CD1c-positive myeloid dendritic cell (primary cell): Measurements from ENCODE around the gene CDYL.

ENCODE experiments used
- DNase-seq: peaks from one replicate; pipeline ENCODE4 v3.0.0-alpha.2; 2016; ENCODE audit errors: extremely low spot score

The CDYL gene

GRCh38 chr6:4884646-4885340 is 108.6 kb downstream of the CDYL start:
- no peak for DNase-seq

DNA sequence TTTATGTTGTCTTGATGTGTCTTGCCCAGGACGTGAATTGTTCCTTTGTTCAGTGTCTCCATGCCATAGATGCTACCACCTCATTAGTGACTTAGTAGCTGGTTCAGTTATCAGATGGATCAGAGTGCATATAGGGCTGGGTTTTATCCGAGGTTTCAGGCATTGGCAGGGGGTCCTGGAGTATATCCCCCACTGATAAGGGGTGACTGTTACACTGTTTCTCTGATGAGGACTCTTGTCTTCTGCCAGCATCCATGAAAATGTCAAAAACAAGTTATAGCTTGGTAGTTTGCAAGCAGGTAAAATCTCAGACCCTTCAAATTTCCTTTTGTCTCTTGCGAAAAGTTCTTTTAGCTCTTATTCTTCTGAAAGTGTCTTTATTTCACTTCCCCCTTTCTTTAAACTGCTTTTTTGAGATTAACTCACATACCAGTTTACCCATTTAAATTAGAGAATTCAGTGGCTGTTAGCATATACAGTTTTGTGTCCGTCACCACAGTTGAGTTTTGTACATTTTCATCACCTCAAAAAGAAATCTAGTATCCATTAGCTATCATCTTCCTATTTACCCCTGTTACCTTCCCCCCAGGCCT is 109.2 kb downstream of the CDYL start:
- peak; percentile 15 for DNase-seq

DNA sequence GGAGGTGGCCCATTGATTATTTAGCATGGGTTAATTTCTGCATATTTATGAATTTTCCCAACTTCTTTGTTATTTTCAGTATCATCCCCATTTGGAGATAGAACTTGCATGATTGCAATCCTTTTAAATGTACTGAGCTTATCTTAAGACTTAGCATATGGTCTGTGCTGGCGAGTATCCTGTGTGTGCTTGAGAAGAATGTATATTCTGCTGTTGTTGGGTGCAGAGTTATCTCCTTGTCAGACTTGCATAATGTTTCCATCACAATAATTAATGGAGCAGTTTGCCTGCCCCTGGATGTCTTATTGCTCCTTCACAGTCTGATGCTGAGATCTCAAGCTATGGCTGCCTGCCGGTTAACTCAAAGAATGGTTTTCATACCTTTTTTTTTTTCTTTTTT is 112.6 kb downstream of the CDYL start:
- no peak for DNase-seq

- no peak for DNase-seq
These were observed 113.5 kb downstream of the CDYL start for GRCh38 chr6:4889701-4890100.

DNA sequence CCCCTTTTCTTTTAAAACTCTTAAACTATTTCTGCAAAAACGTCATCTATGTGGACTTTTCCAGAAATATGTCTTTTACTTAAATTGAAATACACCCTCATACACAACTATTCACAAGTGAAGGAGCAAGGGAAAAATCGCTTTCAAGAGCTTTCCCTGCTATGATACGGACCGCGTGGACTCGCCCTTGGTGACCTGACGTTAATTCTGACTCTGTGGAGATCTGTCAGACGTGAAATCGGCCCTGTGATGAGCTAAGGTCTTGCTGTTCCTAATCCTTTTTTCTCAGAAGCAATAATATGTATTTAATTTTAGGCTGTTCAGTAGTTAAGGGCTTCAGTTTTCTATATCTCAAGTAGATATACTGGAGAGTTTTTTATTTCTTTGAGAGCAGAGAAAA is 114.0 kb downstream of the CDYL start:
- DNase-seq: no peak

DNA sequence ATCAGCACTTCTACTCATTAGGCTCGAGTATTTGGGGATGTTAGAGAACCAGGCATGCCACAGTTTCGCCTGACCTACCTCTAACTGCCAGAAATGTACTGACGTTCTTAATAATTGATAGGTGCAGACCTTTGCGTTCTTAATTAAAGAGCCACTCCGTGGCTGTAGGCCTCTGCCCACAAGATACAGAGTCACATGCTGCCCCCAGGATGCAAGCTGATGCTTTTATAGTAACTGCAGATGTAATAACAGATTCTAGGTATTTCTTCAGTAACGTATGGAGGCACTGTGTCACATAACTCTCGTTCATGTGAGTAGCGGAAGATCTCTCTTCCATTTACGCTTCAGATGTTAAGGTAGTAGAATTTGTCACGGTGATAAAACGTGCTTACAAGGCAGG is 114.4 kb downstream of the CDYL start:
- no peak for DNase-seq

DNA sequence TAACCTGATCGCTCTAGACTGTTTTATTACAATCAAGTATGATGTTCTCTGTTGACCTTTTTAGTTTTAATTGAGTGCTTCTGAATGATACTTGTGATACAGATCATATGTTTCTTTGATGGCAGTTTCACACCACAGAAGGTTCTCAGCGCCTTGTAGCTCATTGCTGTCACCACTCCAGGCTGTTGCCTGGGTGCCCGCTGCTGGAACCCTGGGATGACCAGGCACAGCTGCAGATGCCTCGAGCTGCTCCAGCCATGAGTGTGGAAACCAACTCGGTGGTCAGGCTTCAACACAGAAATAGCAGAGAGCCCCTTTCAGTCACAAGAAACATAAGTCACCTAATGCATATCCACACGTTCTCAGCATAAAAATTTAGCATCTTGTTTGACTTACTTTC is 114.9 kb downstream of the CDYL start:
- DNase-seq: no peak

GRCh38 chr6:4892785-4893485 is 116.7 kb downstream of the CDYL start:
- DNase-seq: no peak

GRCh38 chr6:4894049-4894448 is 117.8 kb downstream of the CDYL start:
- DNase-seq: no peak

GRCh38 chr6:4895971-4896370 is 119.8 kb downstream of the CDYL start:
- no peak for DNase-seq

GRCh38 chr6:4896401-4896800 is 120.2 kb downstream of the CDYL start:
- DNase-seq: no peak

- DNase-seq: no peak
These were observed 123.2 kb downstream of the CDYL start for GRCh38 chr6:4899249-4900034.

DNA sequence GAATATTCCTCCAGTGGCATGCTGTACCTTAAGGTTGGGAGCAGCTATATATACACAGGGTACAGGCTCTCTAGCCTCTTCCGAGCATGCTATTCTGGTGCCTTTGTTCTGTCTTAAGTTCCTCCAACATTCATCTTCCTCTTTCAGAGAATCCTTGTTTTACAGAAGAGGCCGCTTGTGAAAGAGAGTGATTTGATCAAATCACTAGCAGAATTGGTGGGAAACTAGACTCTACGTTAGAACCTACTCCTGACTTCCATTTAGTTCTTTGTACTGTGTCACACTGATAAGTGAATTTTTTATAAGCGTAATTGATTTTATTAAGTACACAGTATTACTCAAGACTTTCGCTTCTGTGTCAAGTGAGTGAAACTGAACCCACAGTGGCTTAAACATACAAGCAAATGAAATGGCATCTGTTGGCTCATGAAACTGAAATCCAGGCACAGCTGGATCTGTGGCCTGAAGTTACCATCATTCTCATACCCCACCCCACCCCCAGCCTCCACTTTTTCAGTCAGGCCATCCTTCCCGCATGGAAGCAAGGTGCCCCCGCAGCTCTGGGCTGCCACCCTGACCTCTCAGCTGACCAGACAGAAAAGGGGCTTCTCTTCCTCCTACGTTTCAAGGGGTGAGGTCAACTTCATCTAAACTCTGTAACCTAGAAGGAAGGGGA is 125.3 kb downstream of the CDYL start:
- peak; percentile 57 for DNase-seq

- peak; percentile 37 for DNase-seq
These were observed 126.2 kb downstream of the CDYL start for GRCh38 chr6:4902363-4902762.

GRCh38 chr6:4903121-4903520 is 126.9 kb downstream of the CDYL start:
- DNase-seq: no peak

DNA sequence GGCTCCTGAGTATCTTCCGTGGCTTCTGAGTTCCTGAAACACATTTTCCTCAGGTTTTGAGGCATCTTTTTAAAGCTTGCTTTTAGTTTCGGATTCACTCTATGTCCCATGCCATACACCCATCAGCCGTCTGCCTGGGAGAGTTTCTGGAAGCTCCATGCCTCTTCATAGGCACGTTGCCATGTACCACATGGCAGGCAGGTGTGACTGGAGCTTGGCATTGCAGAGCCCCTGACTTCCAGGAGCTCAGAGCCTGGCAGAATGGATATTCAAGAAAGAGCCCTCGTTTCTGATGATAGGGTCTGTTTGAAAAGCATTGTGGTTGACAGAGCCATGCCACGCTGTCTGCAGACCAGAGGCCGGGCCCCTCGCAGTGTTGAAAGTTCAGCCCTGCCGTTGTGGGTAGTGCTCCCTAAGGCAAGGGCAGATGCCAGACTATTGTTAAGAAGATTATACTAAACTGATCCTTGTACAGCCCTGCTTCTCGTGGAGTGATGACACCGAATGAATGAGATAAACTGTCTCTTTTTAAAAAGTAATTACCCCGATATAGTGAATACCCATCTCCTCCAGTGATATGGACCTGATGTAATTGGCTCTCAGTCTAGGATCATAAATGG is 127.7 kb downstream of the CDYL start:
- no peak for DNase-seq

DNA sequence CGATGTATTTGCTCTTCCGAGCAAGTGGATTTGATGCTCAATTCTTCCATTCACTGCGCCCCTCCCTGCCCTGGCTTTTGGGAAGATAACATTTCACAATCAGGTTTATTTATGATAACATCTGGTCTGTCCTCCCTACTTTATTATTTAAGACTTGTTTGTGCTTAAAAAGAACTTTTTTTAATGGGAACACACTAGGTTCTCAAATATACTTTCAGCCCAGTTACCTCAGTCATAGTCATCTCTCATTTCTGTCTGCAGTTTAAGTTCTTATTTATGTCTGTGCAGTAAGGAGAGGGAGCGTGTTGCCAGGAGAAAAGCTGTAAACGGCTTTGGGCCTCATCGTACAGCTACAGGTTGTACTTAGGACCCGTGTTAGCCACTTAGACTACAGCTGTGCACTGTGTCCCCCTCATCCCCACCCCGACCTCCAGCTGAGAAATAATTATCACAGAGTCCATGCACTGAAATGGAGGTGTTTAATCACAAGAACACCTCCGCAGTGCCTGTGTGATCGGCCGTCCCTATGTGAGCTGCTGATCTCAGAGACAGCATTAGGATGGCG is 128.3 kb downstream of the CDYL start:
- DNase-seq: no peak

DNA sequence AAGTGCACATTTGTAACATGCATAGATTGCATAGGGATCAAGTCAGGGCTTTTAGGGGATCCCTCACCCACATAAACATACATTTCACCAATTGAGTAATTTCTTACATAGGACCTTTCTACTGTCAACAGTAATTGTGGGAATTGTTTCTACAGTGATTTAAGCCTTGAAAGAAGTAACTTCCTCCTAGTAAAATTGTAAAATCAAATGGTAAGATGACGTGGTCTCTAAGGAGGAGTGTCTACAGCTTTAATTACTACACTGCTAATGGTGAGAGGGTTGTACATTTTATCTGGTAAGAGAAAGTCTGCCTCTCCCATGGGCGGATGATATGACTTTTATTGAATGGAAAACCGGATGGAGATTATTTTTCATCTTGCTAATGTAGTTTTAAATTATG is 129.6 kb downstream of the CDYL start:
- DNase-seq: peak; percentile 49

DNA sequence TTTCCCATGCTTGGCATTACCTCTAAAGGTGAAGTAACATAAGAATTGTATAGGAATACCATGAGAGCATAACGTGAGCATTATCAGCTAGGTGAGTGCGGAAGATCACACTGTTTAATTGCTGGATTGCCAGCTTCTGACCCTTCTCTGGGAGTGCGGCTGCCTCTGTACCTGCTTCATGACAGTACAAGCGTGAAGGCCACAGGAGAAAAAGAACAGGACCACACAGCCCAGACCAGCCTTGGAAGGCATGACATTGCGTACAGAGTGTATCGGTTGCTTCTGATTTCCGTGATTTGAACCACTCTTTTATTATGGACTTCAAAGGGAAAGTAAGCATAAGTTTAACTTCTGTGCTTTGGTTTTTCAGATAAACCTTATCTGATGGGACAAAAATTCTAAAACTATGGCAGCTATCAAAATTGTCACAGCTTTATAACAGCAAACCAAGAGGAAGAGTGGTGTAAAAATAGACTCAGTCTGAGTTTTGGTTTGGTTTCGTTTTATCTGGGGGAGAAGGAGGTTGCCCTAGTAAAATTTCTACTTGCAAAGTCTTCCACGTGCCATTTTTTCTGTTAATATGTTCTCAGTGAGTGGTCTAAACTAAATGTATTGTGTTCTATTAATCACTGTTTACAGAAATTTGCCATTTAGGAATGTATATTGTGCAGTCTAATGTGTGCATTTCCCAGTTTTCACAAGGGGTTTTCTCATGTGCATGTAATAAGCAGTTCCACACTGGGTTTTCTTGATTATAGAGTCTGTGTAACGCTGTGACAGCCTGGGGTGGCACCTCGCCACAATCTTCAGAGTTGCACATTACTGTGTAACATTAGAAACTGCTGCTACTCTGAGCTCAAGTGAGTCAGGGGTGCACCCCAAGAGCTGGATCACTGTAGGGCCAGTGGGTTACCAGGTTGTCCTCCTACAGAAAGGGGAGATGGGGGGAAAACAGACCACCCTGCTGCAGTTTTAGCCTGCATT is 130.4 kb downstream of the CDYL start:
- no peak for DNase-seq

- DNase-seq: no peak
These were observed 131.4 kb downstream of the CDYL start for GRCh38 chr6:4907602-4908001.
